ENCODE measurements around the gene SMARCA4. TPM values are rescaled to one million over a fixed set of nuclear protein-coding genes. Genes with fewer than 3 reads are reported as not detected.
"Not testable (repeated sequence)": the region's sequence is repeated elsewhere in the genome, so short reads cannot be mapped to it uniquely, and the experiment has no call there.

Gene SMARCA4
- total RNA-seq, 4 donors from 2014 or later = 81.9 to 460 (median 118) TPM

- TF ChIP-seq POLR2AphosphoS5 (IDR thresholded peaks at IDR 0.05) = peak in 2 of 3 donors; percentile 11 to 22
- no peak for TF ChIP-seq EP300 (IDR thresholded peaks at IDR 0.05; ENCODE audit: low read depth)
- in situ Hi-C loops (cut with MboI; ENCODE audit: low pct_ligation_motif_present in 1 of 4, low pct_unique_long_range_greater_than_20kb in 1 of 4, low sequenced_read_pairs in 3 of 4) (no loop called here), intact Hi-C loops (cut with DNase I; ENCODE audit: low total_unique reads) (no loop called here)
- Histone ChIP-seq H3K36me3 (peaks cover 0 to 15% (median 3%) of the 10 kb centered on the region in 4 donors), H3K27me3 (no peaks in the 10 kb centered on the region), H3K9me3 (no peaks in the 10 kb centered on the region), H3K4me3 (no peak overlapping the region), H3K4me1 (peaks cover 9 to 53% (median 45%) of the 10 kb centered on the region in 4 donors), H3K27ac (peak overlapping the region; percentile 90 to 98 (median 97))
- peak; percentile 33 for DNase-seq
- WGBS, 2 donors (ENCODE audit: low coverage in 1 of 2) = 58 to 66% methylated on average over 5 to 10 of the region's 10 CpGs
These were observed 135.5 kb downstream of the SMARCA4 start for GRCh38 chr19:11096210-11096841.

- in situ Hi-C loops (cut with MboI; ENCODE audit: low pct_ligation_motif_present in 1 of 4, low pct_unique_long_range_greater_than_20kb in 1 of 4, low sequenced_read_pairs in 3 of 4) = not testable (repeated sequence)
- Histone ChIP-seq H3K27ac (peak overlapping the region in 2 of 4 donors; percentile 8 to 98), H3K4me1 (peaks cover 9 to 43% (median 35%) of the 10 kb centered on the region in 4 donors)
These were observed 136.5 kb downstream of the SMARCA4 start for GRCh38 chr19:11097367-11097766.

GRCh38 chr19:11098327-11098726 lies 137.5 kb downstream of the SMARCA4 start:
- TF ChIP-seq POLR2AphosphoS5 (IDR thresholded peaks at IDR 0.05) (no peak), EP300 (IDR thresholded peaks at IDR 0.05; ENCODE audit: low read depth) (no peak), POLR2A (IDR thresholded peaks at IDR 0.05) (no peak), CTCF (IDR thresholded peaks at IDR 0.05) (no peak)
- Histone ChIP-seq H3K27me3 (no peaks in the 10 kb centered on the region), H3K4me3 (no peak overlapping the region), H3K36me3 (peaks cover 0 to 28% (median 8%) of the 10 kb centered on the region in 4 donors), H3K27ac (no peak overlapping the region), H3K9me3 (no peaks in the 10 kb centered on the region), H3K4me1 (peaks cover 9 to 33% (median 26%) of the 10 kb centered on the region in 4 donors)
- WGBS, 2 donors (ENCODE audit: low coverage in 1 of 2) = 89 to 100% methylated on average over 1 to 2 of the region's 2 CpGs
- in situ Hi-C loops (cut with MboI; ENCODE audit: low pct_ligation_motif_present in 1 of 4, low pct_unique_long_range_greater_than_20kb in 1 of 4, low sequenced_read_pairs in 3 of 4) = no loop called here
- intact Hi-C loops (cut with DNase I; ENCODE audit: low total_unique reads) = loop anchor here (1.0 kb wide), 1 partner anchor 21 kb away; no protein-coding TSS in a partner anchor
- DNase-seq = no peak

More at GRCh38 chr19:11097367-11097766, 136.5 kb downstream of the SMARCA4 start:
- peaks cover 0 to 19% (median 3%) of the 10 kb centered on the region in 4 donors for H3K36me3 ChIP-seq
- H3K9me3 ChIP-seq; DNase-seq; H3K27me3 ChIP-seq; intact Hi-C loops (cut with DNase I; ENCODE audit: low total_unique reads); H3K4me3 ChIP-seq: not testable (repeated sequence)
- WGBS, 2 donors (ENCODE audit: low coverage in 1 of 2) = 80 to 91% methylated on average over 1 to 6 of the region's 6 CpGs

- H3K27me3 ChIP-seq = no peaks in the 10 kb centered on the region
- H3K4me1 ChIP-seq = peaks cover 9 to 28% (median 23%) of the 10 kb centered on the region in 4 donors
- H3K4me3 ChIP-seq = no peak overlapping the region
- no peak for DNase-seq
- no peaks in the 10 kb centered on the region for H3K9me3 ChIP-seq
- 98 to 100% methylated on average over 3 of the region's 3 CpGs for WGBS, 2 donors (ENCODE audit: low coverage in 1 of 2)
- intact Hi-C loops (cut with DNase I; ENCODE audit: low total_unique reads) = loop anchor here (1.0 kb wide), 1 partner anchor 20 kb away; no protein-coding TSS in a partner anchor
- TF ChIP-seq EP300 (IDR thresholded peaks at IDR 0.05; ENCODE audit: low read depth) (no peak), CTCF (IDR thresholded peaks at IDR 0.05) (no peak), POLR2AphosphoS5 (IDR thresholded peaks at IDR 0.05) (no peak), POLR2A (IDR thresholded peaks at IDR 0.05) (no peak)
- H3K36me3 ChIP-seq = peaks cover 0 to 33% (median 9%) of the 10 kb centered on the region in 4 donors
- H3K27ac ChIP-seq = no peak overlapping the region
- in situ Hi-C loops (cut with MboI; ENCODE audit: low pct_ligation_motif_present in 1 of 4, low pct_unique_long_range_greater_than_20kb in 1 of 4, low sequenced_read_pairs in 3 of 4) = no loop called here
These were observed 138.0 kb downstream of the SMARCA4 start for GRCh38 chr19:11098861-11099260.

- H3K27me3 ChIP-seq = no peaks in the 10 kb centered on the region
- H3K36me3 ChIP-seq = peaks cover 0 to 42% (median 14%) of the 10 kb centered on the region in 4 donors
- H3K27ac ChIP-seq = no peak overlapping the region
- 87 to 98% methylated on average over 8 to 12 of the region's 12 CpGs for WGBS, 2 donors (ENCODE audit: low coverage in 1 of 2)
- in situ Hi-C loops (cut with MboI; ENCODE audit: low pct_ligation_motif_present in 1 of 4, low pct_unique_long_range_greater_than_20kb in 1 of 4, low sequenced_read_pairs in 3 of 4) = no loop called here
- no peaks in the 10 kb centered on the region for H3K9me3 ChIP-seq
- TF ChIP-seq POLR2AphosphoS5 (IDR thresholded peaks at IDR 0.05) (no peak), EP300 (IDR thresholded peaks at IDR 0.05; ENCODE audit: low read depth) (no peak), POLR2A (IDR thresholded peaks at IDR 0.05) (no peak), CTCF (IDR thresholded peaks at IDR 0.05) (no peak)
- no peak overlapping the region for H3K4me3 ChIP-seq
- intact Hi-C loops (cut with DNase I; ENCODE audit: low total_unique reads) = no loop called here
- peaks cover 5 to 16% (median 15%) of the 10 kb centered on the region in 4 donors for H3K4me1 ChIP-seq
- DNase-seq = no peak
These were observed 139.2 kb downstream of the SMARCA4 start for GRCh38 chr19:11100049-11100448.
